H1 (cell line): Measurements from ENCODE around the gene RCAN3. TPM values are rescaled to one million over a fixed set of nuclear protein-coding genes. Genes with fewer than 3 reads are reported as not detected.

Experiments used
- CTCF ChIA-PET: fragments of 300-600 bp; sonication (Branson Sonifier 250); formaldehyde crosslinking; loops from one replicate; lab custom pipeline; 2021; ENCODE audit not compliant: partially characterized antibody; lab: Charles Lee
- POLR2A ChIA-PET: fragments of 300-600 bp; sonication (Branson Sonifier 250); formaldehyde crosslinking; loops from one replicate; lab custom pipeline; 2021; ENCODE audit warnings: inconsistent platforms; ENCODE audit not compliant: partially characterized antibody; lab: Charles Lee
- DNase-seq, 2 experiments: peaks; one replicate each; pipeline versions ENCODE4 v3.0.0 to v3.0.0-alpha.2; 2010 to 2022; ENCODE audit warnings: low spot score in 2 of 2, low read depth in 1 of 2, mixed read lengths in 1 of 2
- FAIRE-seq: peaks from 2 replicates; lab custom pipeline; 2011; peaks lifted over from hg19 to GRCh38; lab: Jason Lieb, UNC
- H2AFZ ChIP-seq: 2 replicates; pipeline ENCODE4 v1.8.1; 2012; ENCODE audit warnings: low read length, inconsistent platforms
- H2AK5ac ChIP-seq: 2 replicates; pipeline ENCODE4 v1.6.1; 2013; ENCODE audit warnings: low read depth, low read length
- H2BK120ac ChIP-seq: replicated peaks from 2 replicates; pipeline ENCODE3; 2013; ENCODE audit warnings: low read depth, low read length, inconsistent platforms
- H2BK12ac ChIP-seq: 2 replicates; pipeline ENCODE4 v1.6.1; 2013; ENCODE audit warnings: low read depth, low read length
- H2BK15ac ChIP-seq: 2 replicates; pipeline ENCODE4 v1.6.1; 2013; ENCODE audit warnings: low read length
- H2BK20ac ChIP-seq: 2 replicates; pipeline ENCODE4 v1.6.1; 2013; ENCODE audit warnings: low read length
- H2BK5ac ChIP-seq: 2 replicates; pipeline ENCODE4 v1.6.1; 2013; ENCODE audit warnings: low read depth, low read length
- H3K14ac ChIP-seq: 2 replicates; pipeline ENCODE4 v1.6.1; 2013; ENCODE audit warnings: inconsistent platforms; ENCODE audit not compliant: insufficient read length
- H3K18ac ChIP-seq: 2 replicates; pipeline ENCODE4 v1.6.1; 2013; ENCODE audit warnings: low read length; ENCODE audit errors: extremely low read depth
- H3K23ac ChIP-seq: 2 replicates; pipeline ENCODE4 v1.6.1; 2013; ENCODE audit warnings: inconsistent platforms; ENCODE audit not compliant: insufficient read length
- H3K23me2 ChIP-seq: 2 replicates; pipeline ENCODE4 v1.6.1; 2013; ENCODE audit warnings: low read depth, low read length
- H3K27ac ChIP-seq: 2 replicates; pipeline ENCODE4 v1.6.1; 2011; ENCODE audit warnings: low read depth, low read length, inconsistent platforms
- H3K27me3 ChIP-seq, 4 experiments: replicated peaks in 1 of 4; 1 replicate in 1 of 4; 2 replicates in 3 of 4; pipeline versions ENCODE4 v1.6.1 to v1.8.1; 2011 to 2013; ENCODE audit warnings: low read length in 3 of 4, mild to moderate bottlenecking in 3 of 4, inconsistent platforms in 2 of 4, mixed read lengths in 2 of 4, moderate library complexity in 1 of 4; ENCODE audit not compliant: control insufficient read depth in 3 of 4, insufficient read depth in 3 of 4; ENCODE audit errors: extremely low read depth in 1 of 4
- H3K36me3 ChIP-seq, 4 experiments: 2 replicates each; pipeline versions ENCODE4 v1.6.1 to v1.8.1; 2011 to 2013; ENCODE audit warnings: mild to moderate bottlenecking in 4 of 4, low read length in 3 of 4, moderate library complexity in 2 of 4, control low read depth in 1 of 4, inconsistent platforms in 1 of 4; ENCODE audit not compliant: insufficient read depth in 4 of 4, control insufficient read depth in 2 of 4
- H3K4ac ChIP-seq: replicated peaks from 2 replicates; pipeline ENCODE3; 2013; ENCODE audit warnings: low read length, low read depth, mixed read lengths, inconsistent platforms; ENCODE audit not compliant: insufficient read length
- H3K4me1 ChIP-seq, 4 experiments: replicated peaks in 1 of 4; 1 replicate in 1 of 4; 2 replicates in 3 of 4; pipeline versions ENCODE4 v1.6.1 to v1.8.1; 2011 to 2013; ENCODE audit warnings: low read length in 3 of 4, inconsistent platforms in 2 of 4, mixed read lengths in 1 of 4; ENCODE audit not compliant: insufficient read depth in 4 of 4, control insufficient read depth in 3 of 4
- H3K4me2 ChIP-seq, 2 experiments: 2 replicates each; pipeline versions ENCODE4 v1.6.1 to v1.8.1; 2011 to 2013; ENCODE audit warnings: low read depth in 2 of 2, low read length in 2 of 2, control low read depth in 1 of 2, inconsistent platforms in 1 of 2, mild to moderate bottlenecking in 1 of 2; ENCODE audit not compliant: insufficient read depth in 1 of 2
- H3K4me3 ChIP-seq, 4 experiments: fragments of 200-600, 300-600 bp in 1 of 4; sonication (generic), shearing (Covaris generic), sonication (Bioruptor Twin) in 1 of 4; 2 replicates each; pipeline versions ENCODE4 v1.5.1 to v1.8.1; 2011 to 2016; ENCODE audit warnings: low read length in 4 of 4, low read depth in 3 of 4, control low read depth in 2 of 4, inconsistent platforms in 2 of 4, mild to moderate bottlenecking in 2 of 4, mixed read lengths in 1 of 4, moderate library complexity in 1 of 4; ENCODE audit not compliant: insufficient read depth in 2 of 4; ENCODE audit errors: extremely low read depth in 1 of 4
- H3K56ac ChIP-seq: replicated peaks from 2 replicates; pipeline ENCODE3; 2013; ENCODE audit warnings: low read depth, mild to moderate bottlenecking, mixed read lengths, low read length, inconsistent platforms; ENCODE audit not compliant: insufficient read length
- H3K79me1 ChIP-seq: 2 replicates; pipeline ENCODE4 v1.6.1; 2013; ENCODE audit warnings: low read depth, low read length, control low read depth
- H3K79me2 ChIP-seq, 2 experiments: 2 replicates each; pipeline versions ENCODE4 v1.6.1 to v1.8.1; 2012 to 2013; ENCODE audit warnings: low read length in 2 of 2, mild to moderate bottlenecking in 2 of 2, inconsistent platforms in 1 of 2; ENCODE audit not compliant: insufficient read depth in 2 of 2, control insufficient read depth in 1 of 2
- H3K9ac ChIP-seq, 4 experiments: replicated peaks in 1 of 4; 1 replicate in 1 of 4; 2 replicates in 3 of 4; pipeline versions ENCODE4 v1.6.1 to v1.8.1; 2011 to 2013; ENCODE audit warnings: low read depth in 3 of 4, low read length in 3 of 4, control low read depth in 2 of 4, mild to moderate bottlenecking in 2 of 4, moderate library complexity in 2 of 4, inconsistent platforms in 1 of 4; ENCODE audit errors: extremely low read depth in 1 of 4
- H3K9me3 ChIP-seq, 2 experiments: 2 replicates each; pipeline versions ENCODE4 v1.6.1 to v1.8.1; 2012 to 2013; ENCODE audit warnings: mild to moderate bottlenecking in 2 of 2, moderate library complexity in 2 of 2, control low read depth in 1 of 2, inconsistent platforms in 1 of 2, low read depth in 1 of 2, low read length in 1 of 2, mixed read lengths in 1 of 2; ENCODE audit not compliant: insufficient read depth in 2 of 2
- H4K20me1 ChIP-seq, 2 experiments: replicated peaks in 1 of 2; 2 replicates each; pipeline versions ENCODE3 to v1.8.1; 2011 to 2013; ENCODE audit warnings: inconsistent platforms in 2 of 2, low read length in 2 of 2, mild to moderate bottlenecking in 1 of 2; ENCODE audit not compliant: insufficient read depth in 2 of 2, control insufficient read depth in 1 of 2
- H4K5ac ChIP-seq: 2 replicates; pipeline ENCODE4 v1.6.1; 2013; ENCODE audit warnings: low read length, low read depth, mixed read lengths, inconsistent platforms; ENCODE audit not compliant: insufficient read length
- H4K8ac ChIP-seq: 2 replicates; pipeline ENCODE4 v1.8.0; 2013; ENCODE audit warnings: mild to moderate bottlenecking, moderate library complexity, low read length, inconsistent platforms; ENCODE audit not compliant: insufficient read depth; ENCODE audit errors: extremely low read depth
- H4K91ac ChIP-seq: replicated peaks from 2 replicates; pipeline ENCODE3; 2013; ENCODE audit warnings: low read length, mixed read lengths, inconsistent platforms; ENCODE audit not compliant: insufficient read length
- USF2 ChIP-seq: IDR thresholded peaks from 2 replicates; pipeline ENCODE4 v1.6.1; 2011; ENCODE audit warnings: low read length, improper control_type of control experiment
- WGBS, 2 experiments: shearing (Covaris generic) in 1 of 2; methylation state at CpG; one replicate each; pipeline versions ENCODE4 v1.1.6 to v1.1.7; 2013 to 2015; ENCODE audit warnings: low lambda C conversion rate in 2 of 2, mixed read lengths in 2 of 2, inconsistent platforms in 1 of 2, low coverage in 1 of 2, missing lambda C conversion rate in 1 of 2; ENCODE audit not compliant: insufficient replicate concordance in 2 of 2, insufficient coverage in 1 of 2, insufficient read length in 1 of 2; ENCODE audit errors: extremely low coverage in 1 of 2, missing lambda C conversion rate in 1 of 2; 5-methylcytosine and 5-hydroxymethylcytosine counted together
- polyA plus RNA-seq, 7 experiments: library from polyadenylated mRNA; depleted of rRNA in 3 of 7; stranded (reverse) in 5 of 7; unstranded in 2 of 7; fragments of >200 nt in 5 of 7; fragments of 200-250 nt in 2 of 7; gene quantifications; 1 replicate in 5 of 7; 2 replicates in 1 of 7; 4 replicates in 1 of 7; pipeline versions ENCODE4 v1.2.1 to v1.2.3, GENCODE V29; 2011 to 2013; ENCODE audit warnings: missing spikeins in 2 of 7, mixed read lengths in 2 of 7
- total RNA-seq: library from RNA; stranded (reverse); fragmentation: NEBNext Ultra II Directional; extraction: Animal tissue kit (Norgen Biotek cat#: 25700); gene quantifications from 2 replicates; pipeline ENCODE4 v1.2.1, GENCODE V29; 2021

The RCAN3 gene
- total and polyA plus RNA-seq, 2 of the 8 experiments (the other 6 are each of a cell fraction or from before 2014, with no cell fraction given): 5.6 to 16.6 TPM

GRCh38 chr1:24548070-24548469 lies 45.4 kb downstream of the RCAN3 start:
- Histone ChIP-seq H3K27ac (no peak overlapping the region), H2BK15ac (no peak overlapping the region), H3K4ac (no peak overlapping the region), H3K4me2 (no peak overlapping the region), H3K14ac (no peak overlapping the region), H3K27me3 (no peaks in the 10 kb centered on the region), H2BK12ac (no peak overlapping the region), H3K56ac (no peak overlapping the region), H3K23ac (no peak overlapping the region), H2BK120ac (no peak overlapping the region), H3K79me2 (no peaks in the 10 kb centered on the region), H3K79me1 (no peaks in the 10 kb centered on the region), H3K9ac (no peak overlapping the region), H3K4me3 (no peak overlapping the region), H4K8ac (no peak overlapping the region), H2AFZ (no peak overlapping the region), H2BK20ac (no peak overlapping the region), H2BK5ac (no peak overlapping the region), H4K5ac (no peak overlapping the region), H3K18ac (no peak overlapping the region), H3K36me3 (no peaks in the 10 kb centered on the region), H3K23me2 (no peaks in the 10 kb centered on the region), H2AK5ac (no peak overlapping the region), H4K91ac (no peak overlapping the region), H4K20me1 (no peaks in the 10 kb centered on the region), H3K9me3 (no peaks in the 10 kb centered on the region), H3K4me1 (peaks cover 0 to 6% (median 3%) of the 10 kb centered on the region in 4 experiments; a peak in 3 of 7 replicates)
- ChIA-PET POLR2A (interaction anchor here (1.3 kb wide), 1 partner anchor 94 kb away, joined by 4 read pairs; no protein-coding TSS in a partner anchor), CTCF (interaction anchor here (0.6 to 3.8 kb wide), 8 partner anchors 9 to 400 kb away, joined by 3 to 19 read pairs (median 4); no protein-coding TSS in a partner anchor)
- no peak for FAIRE-seq
- DNase-seq: no peak
- WGBS, 2 experiments: 87% methylated on average over 3 of the region's 3 CpGs; no CpG with 5 or more reads in 1 of the 2 experiments
- TF ChIP-seq USF2: no peak
